Stimulated activated CD8-positive, alpha-beta memory T cell treated with anti-CD3 and anti-CD28 coated beads, Interleukin-15, amount 100 ng/mL, for 4 hours (primary cell): ENCODE measurements around the gene LYRM2.

Experiments
- DNase-seq, 2 donors: peaks; one replicate each; pipeline ENCODE4 v3.0.0-alpha.2; 2020; ENCODE audit warnings: low read depth in 2 of 2

LYRM2 gene

GRCh38 chr6:89596056-89596455, 42.5 kb downstream of the LYRM2 start:
- DNase-seq = no peak

GRCh38 chr6:89591745-89592144, 46.8 kb downstream of the LYRM2 start:
- no peak for DNase-seq

- no peak for DNase-seq
These were observed 48.4 kb downstream of the LYRM2 start for GRCh38 chr6:89590133-89590532.

GRCh38 chr6:89589297-89590025, 49.1 kb downstream of the LYRM2 start:
- DNase-seq = no peak

GRCh38 chr6:89585154-89585553, 53.4 kb downstream of the LYRM2 start:
- DNase-seq = no peak

GRCh38 chr6:89584539-89584938, 54.0 kb downstream of the LYRM2 start:
- no peak for DNase-seq

GRCh38 chr6:89583559-89583958, 55.0 kb downstream of the LYRM2 start:
- no peak for DNase-seq

GRCh38 chr6:89582669-89583325, 55.8 kb downstream of the LYRM2 start:
- no peak for DNase-seq

- no peak for DNase-seq
These were observed 56.9 kb downstream of the LYRM2 start for GRCh38 chr6:89581689-89582088.

GRCh38 chr6:89580997-89581666, 57.4 kb downstream of the LYRM2 start:
- DNase-seq = no peak

- DNase-seq = no peak
These were observed 63.0 kb downstream of the LYRM2 start for GRCh38 chr6:89575562-89575960.

- DNase-seq = no peak
These were observed 63.5 kb downstream of the LYRM2 start for GRCh38 chr6:89574910-89575561.

- DNase-seq = no peak
These were observed 70.7 kb downstream of the LYRM2 start for GRCh38 chr6:89567630-89568390.

- no peak for DNase-seq
These were observed 71.5 kb downstream of the LYRM2 start for GRCh38 chr6:89566930-89567629.

- no peak for DNase-seq
These were observed 72.3 kb downstream of the LYRM2 start for GRCh38 chr6:89566008-89566800.

GRCh38 chr6:89564752-89565427, 73.7 kb downstream of the LYRM2 start:
- DNase-seq = no peak

- DNase-seq = no peak
These were observed 74.7 kb downstream of the LYRM2 start for GRCh38 chr6:89563866-89564265.

GRCh38 chr6:89562093-89562973, 76.2 kb downstream of the LYRM2 start:
- no peak for DNase-seq

- no peak for DNase-seq
These were observed 79.1 kb downstream of the LYRM2 start for GRCh38 chr6:89559487-89559886.
